GM12864 (cell line): Measurements from ENCODE around the gene FOXK2.

Experiments
- DNase-seq: peaks from one replicate; pipeline ENCODE4 v3.0.0-alpha.2; 2011; ENCODE audit warnings: low read depth
- H3K4me3 ChIP-seq: 2 replicates; pipeline ENCODE4 v1.5.1; 2011; ENCODE audit warnings: mild to moderate bottlenecking, low read depth, low read length, control low read depth
- TF ChIP-seq, protein P1 (sequence below): IDR thresholded peaks from 2 replicates; pipeline ENCODE4 v1.5.1; 2011; ENCODE audit warnings: low read depth, mild to moderate bottlenecking, moderate library complexity, low read length, control low read depth, inconsistent platforms; ENCODE audit errors: missing control alignments

FOXK2 gene

DNA sequence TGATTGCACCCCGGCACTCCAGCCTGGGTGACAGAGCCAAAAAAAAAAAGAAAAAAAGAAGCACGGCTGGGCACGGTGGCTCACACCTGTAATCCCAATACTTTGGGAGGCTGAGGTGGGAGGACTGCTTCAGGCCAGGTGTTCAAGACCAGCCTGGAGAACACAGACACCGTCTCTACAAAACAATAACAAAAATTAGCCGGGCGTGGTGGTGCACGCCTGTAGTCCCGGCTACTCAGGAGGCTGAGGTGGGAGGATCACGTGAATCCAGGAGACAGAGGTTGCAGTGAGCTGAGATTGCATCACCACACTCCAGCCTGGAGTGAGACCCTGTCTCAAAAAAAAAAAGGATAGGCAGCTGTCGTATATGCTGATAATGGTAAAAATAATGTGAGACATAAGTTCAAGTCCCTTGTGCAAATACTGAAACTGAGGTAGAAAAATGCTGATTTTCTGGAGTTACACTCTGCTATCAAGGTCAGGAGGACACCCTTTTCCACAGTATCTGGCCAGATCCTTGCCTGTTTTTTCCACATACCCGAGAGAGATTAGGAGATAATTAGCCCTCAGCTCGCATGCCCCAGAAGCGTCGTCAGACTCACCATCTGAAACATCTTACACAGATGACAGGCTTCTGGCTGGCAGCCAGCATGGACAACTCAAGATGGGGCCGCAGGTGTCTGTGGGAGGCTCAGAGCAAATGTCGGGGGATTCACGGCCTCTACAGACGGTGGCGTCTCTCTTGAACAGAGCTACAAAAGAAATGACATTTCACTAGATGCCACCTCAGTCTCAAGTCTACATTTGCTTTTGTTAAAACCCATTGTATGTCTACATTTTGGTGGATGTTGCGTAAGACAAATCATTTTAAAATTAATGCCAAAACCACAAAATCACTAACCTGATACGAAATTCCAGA is 91.9 kb downstream of the FOXK2 start:
- DNase-seq: no peak
- TF ChIP-seq, protein P1, sequence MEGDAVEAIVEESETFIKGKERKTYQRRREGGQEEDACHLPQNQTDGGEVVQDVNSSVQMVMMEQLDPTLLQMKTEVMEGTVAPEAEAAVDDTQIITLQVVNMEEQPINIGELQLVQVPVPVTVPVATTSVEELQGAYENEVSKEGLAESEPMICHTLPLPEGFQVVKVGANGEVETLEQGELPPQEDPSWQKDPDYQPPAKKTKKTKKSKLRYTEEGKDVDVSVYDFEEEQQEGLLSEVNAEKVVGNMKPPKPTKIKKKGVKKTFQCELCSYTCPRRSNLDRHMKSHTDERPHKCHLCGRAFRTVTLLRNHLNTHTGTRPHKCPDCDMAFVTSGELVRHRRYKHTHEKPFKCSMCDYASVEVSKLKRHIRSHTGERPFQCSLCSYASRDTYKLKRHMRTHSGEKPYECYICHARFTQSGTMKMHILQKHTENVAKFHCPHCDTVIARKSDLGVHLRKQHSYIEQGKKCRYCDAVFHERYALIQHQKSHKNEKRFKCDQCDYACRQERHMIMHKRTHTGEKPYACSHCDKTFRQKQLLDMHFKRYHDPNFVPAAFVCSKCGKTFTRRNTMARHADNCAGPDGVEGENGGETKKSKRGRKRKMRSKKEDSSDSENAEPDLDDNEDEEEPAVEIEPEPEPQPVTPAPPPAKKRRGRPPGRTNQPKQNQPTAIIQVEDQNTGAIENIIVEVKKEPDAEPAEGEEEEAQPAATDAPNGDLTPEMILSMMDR: no peak
- H3K4me3 ChIP-seq: no peak overlapping the region

DNA sequence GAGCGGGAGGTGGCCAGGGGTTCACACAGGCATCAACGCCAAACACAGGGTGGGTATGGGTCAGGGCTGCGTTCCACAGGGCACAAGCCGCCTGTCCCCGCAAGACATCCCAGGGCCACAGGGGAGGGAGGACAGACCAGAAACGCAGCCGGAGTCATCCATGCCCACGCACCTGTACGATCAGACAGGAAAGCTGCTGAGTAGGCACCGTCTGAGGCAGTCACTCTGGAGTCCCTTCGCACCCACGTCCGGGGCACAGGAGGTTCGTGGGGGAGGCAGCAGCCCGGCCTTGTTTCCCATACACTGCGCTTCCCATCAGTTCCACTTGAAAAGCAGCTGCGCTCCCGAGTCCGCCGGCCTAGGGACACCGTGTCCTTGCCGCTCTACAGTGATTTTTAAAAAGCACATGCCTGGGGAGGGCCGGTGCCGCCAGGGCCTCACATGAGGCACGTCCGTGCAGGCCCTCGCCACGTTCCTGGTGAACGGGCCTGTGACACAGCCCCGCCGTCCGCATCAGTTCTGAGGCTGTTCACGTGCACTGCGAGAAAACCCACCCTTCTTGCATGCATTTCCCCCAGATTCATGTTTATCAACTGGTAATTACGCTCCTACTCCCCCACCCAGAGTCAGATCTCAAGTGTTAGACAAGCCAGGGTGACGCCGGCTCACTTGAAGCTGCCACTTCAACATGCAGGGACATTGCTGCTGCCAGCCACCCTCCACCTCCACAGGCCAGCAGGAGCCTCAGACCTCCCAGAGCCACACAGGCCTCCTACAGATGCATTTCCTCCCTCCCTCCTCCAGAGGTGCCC is 94.0 kb downstream of the FOXK2 start:
- TF ChIP-seq, protein P1: no peak
- H3K4me3 ChIP-seq: no peak overlapping the region
- DNase-seq: no peak

DNA sequence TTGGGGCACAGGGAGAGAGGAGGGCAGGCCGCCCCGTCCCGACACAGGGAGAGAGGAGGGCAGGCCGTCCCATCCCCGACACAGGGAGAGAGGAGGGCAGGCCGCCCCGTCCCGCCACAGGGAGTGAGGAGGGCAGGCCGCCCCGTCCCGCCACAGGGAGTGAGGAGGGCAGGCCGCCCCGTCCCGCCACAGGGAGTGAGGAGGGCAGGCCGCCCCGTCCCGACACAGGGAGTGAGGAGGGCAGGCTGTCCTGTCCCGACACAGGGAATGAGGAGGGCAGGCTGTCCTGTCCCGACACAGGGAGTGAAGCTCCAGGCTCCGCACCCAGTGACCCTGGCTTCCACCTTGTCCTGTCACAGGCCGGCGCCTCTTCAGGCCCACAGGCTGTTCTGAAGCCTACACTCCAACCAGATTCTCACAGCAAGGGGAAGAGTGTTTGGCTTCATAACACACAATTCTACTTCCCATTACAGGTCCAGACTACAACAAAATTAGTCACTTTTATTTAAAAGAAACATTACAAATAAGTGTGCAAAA is 94.6 kb downstream of the FOXK2 start:
- TF ChIP-seq, protein P1: no peak
- DNase-seq: no peak
- H3K4me3 ChIP-seq: no peak overlapping the region

DNA sequence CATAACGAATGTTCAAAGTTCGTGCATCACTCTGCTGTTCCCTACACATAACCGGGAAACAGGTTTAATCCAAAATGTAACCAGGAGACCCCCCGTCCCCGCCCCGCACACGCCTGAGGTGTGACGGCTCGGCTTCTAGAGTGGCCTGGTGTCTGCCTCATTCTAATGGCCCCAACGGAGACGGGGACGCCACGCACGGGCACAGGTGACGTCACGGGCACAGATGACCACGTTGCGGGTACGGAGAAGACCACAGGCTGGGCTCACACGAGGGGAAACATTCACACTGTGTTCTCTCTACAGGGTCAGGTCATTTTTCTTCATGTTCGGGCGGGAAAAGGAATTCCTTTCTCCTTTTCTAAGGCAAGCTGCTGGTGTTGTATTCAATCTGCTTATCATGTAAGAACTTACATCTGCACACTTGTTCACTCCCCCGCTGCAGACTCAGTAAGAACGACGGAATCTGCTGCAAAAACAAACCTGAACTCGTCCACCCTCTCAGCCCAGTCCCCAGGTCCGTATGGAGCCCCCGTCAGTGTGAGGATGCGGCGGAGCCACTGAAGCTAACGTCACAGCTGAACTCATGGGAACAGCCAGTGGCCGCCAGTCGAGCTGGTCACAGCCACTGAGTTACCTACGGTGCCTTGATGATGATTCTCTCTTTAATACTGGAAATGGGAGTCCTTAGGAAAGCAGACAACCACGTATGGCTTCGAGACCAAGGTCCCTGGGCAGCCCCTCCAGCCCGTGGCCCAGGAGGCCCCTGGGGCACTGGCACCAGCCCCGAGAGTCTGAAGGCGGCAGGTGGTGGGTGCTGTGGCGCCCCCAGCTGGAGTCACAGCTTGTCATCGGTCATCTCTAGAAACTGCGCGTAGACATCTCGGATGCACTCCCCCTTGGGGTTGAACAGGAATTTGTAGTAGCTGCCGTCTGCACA is 95.8 kb downstream of the FOXK2 start:
- no peak overlapping the region for H3K4me3 ChIP-seq
- no peak for DNase-seq
- TF ChIP-seq, protein P1: no peak

DNA sequence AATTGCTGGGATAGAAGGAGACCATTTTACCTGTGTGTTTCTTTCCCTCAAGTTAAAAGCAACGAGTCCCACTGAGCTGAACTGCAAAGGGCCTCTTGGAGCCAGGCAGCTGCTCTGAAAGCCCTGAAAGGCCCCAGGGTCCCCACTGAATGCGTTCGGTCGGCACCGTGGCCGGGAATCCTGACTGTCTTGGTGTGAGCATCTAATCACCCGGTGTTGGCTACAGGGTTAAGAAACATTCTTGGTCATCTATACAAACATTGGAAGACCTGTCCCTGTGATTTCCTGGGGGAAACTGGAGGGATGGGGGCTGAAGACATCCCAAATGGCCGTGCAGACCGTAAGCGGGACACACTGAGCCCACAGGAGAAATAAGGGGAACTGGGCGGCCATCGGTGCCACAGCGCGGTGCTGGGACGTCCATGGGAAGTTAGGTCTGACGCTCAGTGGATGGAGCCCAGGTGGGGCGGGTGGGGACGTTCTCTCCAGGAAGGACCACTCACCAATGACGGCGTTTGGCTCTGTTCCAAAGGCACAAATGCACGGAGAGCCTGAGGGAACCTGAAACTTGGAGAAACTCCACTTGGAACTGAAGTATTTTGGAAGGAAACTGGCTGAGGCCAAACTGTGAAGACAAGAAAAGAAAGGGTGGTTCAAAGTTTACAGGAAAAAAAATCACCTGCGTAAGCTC is 96.6 kb downstream of the FOXK2 start:
- DNase-seq: no peak
- no peak overlapping the region for H3K4me3 ChIP-seq
- TF ChIP-seq, protein P1: no peak

DNA sequence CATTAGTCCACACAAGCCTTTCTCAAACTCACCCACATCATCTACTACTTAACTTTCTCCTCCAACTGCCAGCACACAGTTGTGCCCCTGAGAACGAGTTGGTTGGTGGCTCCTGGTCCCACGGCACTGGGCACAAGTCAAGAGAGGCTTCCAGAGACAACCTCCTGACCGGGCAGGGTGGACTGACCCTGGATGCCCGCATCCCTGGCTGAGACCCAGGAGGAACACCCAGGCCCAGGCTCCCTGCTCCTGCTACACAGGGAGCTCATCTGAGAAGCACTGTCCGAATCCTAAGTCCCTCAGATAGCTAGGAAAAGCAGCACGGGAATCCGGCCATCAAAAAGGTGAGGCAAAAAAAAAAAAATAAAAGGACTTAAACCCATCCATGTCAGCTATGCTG is 99.7 kb downstream of the FOXK2 start:
- TF ChIP-seq, protein P1: no peak

More for the DNA sequence above, 99.7 kb downstream of the FOXK2 start:
- no peak for DNase-seq
- no peak overlapping the region for H3K4me3 ChIP-seq
